ENCODE data around the gene MRLN. TPM values are rescaled to one million over a fixed set of nuclear protein-coding genes. Genes with fewer than 3 reads are reported as not detected.

MRLN gene
- total and polyA plus RNA-seq, 2 of the 8 experiments (the other 6 are each of a cell fraction or from before 2014, with no cell fraction given) = 0.21 TPM; not detected in 1

- TF ChIP-seq CHD7 (IDR thresholded peaks at IDR 0.05; ENCODE audit: insufficient replicate concordance, low read length) = no peak
- no peak for TF ChIP-seq CREB1 (IDR thresholded peaks at IDR 0.05)
- TF ChIP-seq JUN (IDR thresholded peaks at IDR 0.05; ENCODE audit: low read depth, low read length) = no peak
- no peak for TF ChIP-seq SP1 (IDR thresholded peaks at IDR 0.05; ENCODE audit: low read depth, low read length)
Observed at GRCh38 chr10:59713196-59713821, 39.9 kb downstream of the MRLN start (continued).

Measured in H1 (cell line).